Effector memory CD8-positive, alpha-beta T cell (primary cell): Measurements from ENCODE around the gene ZNF575.
"Not testable (repeated sequence)": the region's sequence is repeated elsewhere in the genome, so short reads cannot be mapped to it uniquely, and the experiment has no call there.

Experiments used
- ATAC-seq: fragments of 150-1000 bp; cut with Tn5 transposase; replicated peaks from 2 replicates; pipeline ENCODE4 v1.10.0; 2021; ENCODE audit warnings: mild to moderate bottlenecking, moderate library complexity
- DNase-seq, 3 experiments: peaks; one replicate each; pipeline ENCODE4 v3.0.0; 2021
- H3K27ac Mint-ChIP-seq, 2 donors: one replicate each; pipeline ENCODE4 v1.8.0; 2022; ENCODE audit warnings: mild to moderate bottlenecking in 2 of 2, mixed read lengths in 2 of 2, moderate library complexity in 2 of 2
- H3K27me3 Mint-ChIP-seq, 2 donors: one replicate each; pipeline ENCODE4 v1.8.0; 2022; ENCODE audit warnings: mixed read lengths in 2 of 2
- H3K36me3 Mint-ChIP-seq: one replicate; pipeline ENCODE4 v1.8.0; 2022; ENCODE audit warnings: mild to moderate bottlenecking, moderate library complexity, mixed read lengths; ENCODE audit not compliant: insufficient read depth
- H3K4me1 Mint-ChIP-seq, 2 donors: one replicate each; pipeline ENCODE4 v1.8.0; 2022; ENCODE audit warnings: low read depth in 2 of 2, mixed read lengths in 2 of 2
- H3K4me3 Mint-ChIP-seq, 2 donors: one replicate each; pipeline ENCODE4 v1.8.0; 2022; ENCODE audit warnings: mild to moderate bottlenecking in 2 of 2, mixed read lengths in 2 of 2, moderate library complexity in 2 of 2
- H3K9me3 Mint-ChIP-seq, 2 donors: one replicate each; pipeline ENCODE4 v1.8.0; 2022; ENCODE audit warnings: mixed read lengths in 2 of 2

ZNF575 gene

GRCh38 chr19:43502419-43502976 lies 30.5 kb upstream of the ZNF575 start:
- no peak for DNase-seq
- no peak for ATAC-seq
- Mint-ChIP-seq H3K4me1 (peaks cover 18 to 27% of the 10 kb centered on the region in 2 donors), H3K27me3 (no peaks in the 10 kb centered on the region), H3K27ac (peak overlapping the region in 1 of 2 donors; percentile 97), H3K4me3 (peak overlapping the region; percentile 96 to 97), H3K36me3 (peaks cover 10% of the 10 kb centered on the region), H3K9me3 (no peaks in the 10 kb centered on the region)

- Mint-ChIP-seq H3K36me3 (peaks cover 11% of the 10 kb centered on the region), H3K4me3 (peak overlapping the region; percentile 96 to 97)
Measured at GRCh38 chr19:43503501-43504425, 29.2 kb upstream of the ZNF575 start.

GRCh38 chr19:43504426-43505185 lies 28.4 kb upstream of the ZNF575 start, which contains the start of gene PHLDB3:
Gene PHLDB3, minus strand, starts transcription at chr19:43504746. Its CDS starts 628 bp downstream, at chr19:43504118.
- H3K9me3 Mint-ChIP-seq: no peaks in the 10 kb centered on the region
- no peak for DNase-seq
- H3K4me3 Mint-ChIP-seq: peak within 1 kb of the TSS; percentile 96 to 97
- peak within 1 kb of the TSS; percentile 91 to 97 for H3K27ac Mint-ChIP-seq
- peak; percentile 36 for ATAC-seq
- H3K4me1 Mint-ChIP-seq: peaks cover 18 to 25% of the 10 kb centered on the region in 2 donors
- peaks cover 20% of the 10 kb centered on the region for H3K36me3 Mint-ChIP-seq
- no peaks in the 10 kb centered on the region for H3K27me3 Mint-ChIP-seq

More at GRCh38 chr19:43503501-43504425, 29.2 kb upstream of the ZNF575 start:
- no peaks in the 10 kb centered on the region for H3K27me3 Mint-ChIP-seq
- peak overlapping the region; percentile 91 to 97 for H3K27ac Mint-ChIP-seq
- peak; percentile 96 to 98 (median 97) for DNase-seq
- peaks cover 18 to 27% of the 10 kb centered on the region in 2 donors for H3K4me1 Mint-ChIP-seq
- ATAC-seq: peak; percentile 94
- H3K9me3 Mint-ChIP-seq: no peaks in the 10 kb centered on the region

GRCh38 chr19:43505186-43505456 lies 27.9 kb upstream of the ZNF575 start:
- Mint-ChIP-seq H3K27ac (peak overlapping the region; percentile 82 to 97), H3K4me1 (peaks cover 18 to 25% of the 10 kb centered on the region in 2 donors), H3K36me3 (peaks cover 20% of the 10 kb centered on the region), H3K4me3 (peak overlapping the region; percentile 96 to 97), H3K9me3 (no peaks in the 10 kb centered on the region), H3K27me3 (no peaks in the 10 kb centered on the region)
- DNase-seq: no peak
- no peak for ATAC-seq

- Mint-ChIP-seq H3K27ac (peak overlapping the region; percentile 82 to 97), H3K27me3 (no peaks in the 10 kb centered on the region), H3K4me1 (peaks cover 18 to 22% of the 10 kb centered on the region in 2 donors), H3K9me3 (no peaks in the 10 kb centered on the region), H3K4me3 (peak overlapping the region; percentile 56 to 96), H3K36me3 (peaks cover 26% of the 10 kb centered on the region)
- ATAC-seq: no peak
- DNase-seq: no peak
Measured at GRCh38 chr19:43505941-43506340, 27.0 kb upstream of the ZNF575 start.

GRCh38 chr19:43506629-43507028 lies 26.4 kb upstream of the ZNF575 start:
- no peak for ATAC-seq
- H3K27ac Mint-ChIP-seq: peak overlapping the region; percentile 81 to 82
- no peak for DNase-seq
- no peaks in the 10 kb centered on the region for H3K9me3 Mint-ChIP-seq
- H3K36me3 Mint-ChIP-seq: peaks cover 23% of the 10 kb centered on the region
- H3K4me3 Mint-ChIP-seq: no peak overlapping the region
- H3K4me1 Mint-ChIP-seq: peaks cover 18% of the 10 kb centered on the region in 2 donors
- no peaks in the 10 kb centered on the region for H3K27me3 Mint-ChIP-seq

GRCh38 chr19:43507880-43508279 lies 25.1 kb upstream of the ZNF575 start:
- no peak for DNase-seq
- Mint-ChIP-seq H3K36me3 (peaks cover 28% of the 10 kb centered on the region), H3K4me3 (no peak overlapping the region), H3K9me3 (no peaks in the 10 kb centered on the region), H3K27ac (peak overlapping the region in 1 of 2 donors; percentile 62), H3K4me1 (peaks cover 15 to 18% of the 10 kb centered on the region in 2 donors), H3K27me3 (no peaks in the 10 kb centered on the region)
- ATAC-seq: no peak

- Mint-ChIP-seq H3K36me3 (peaks cover 32% of the 10 kb centered on the region), H3K4me1 (peaks cover 0 to 1% of the 10 kb centered on the region in 2 donors), H3K4me3 (no peak overlapping the region), H3K9me3 (no peaks in the 10 kb centered on the region), H3K27me3 (no peaks in the 10 kb centered on the region), H3K27ac (peak overlapping the region; percentile 49)
- ATAC-seq (no peak), DNase-seq (no peak)
Measured at GRCh38 chr19:43510713-43511112, 22.3 kb upstream of the ZNF575 start.

GRCh38 chr19:43511324-43511723 lies 21.7 kb upstream of the ZNF575 start:
- Mint-ChIP-seq H3K27me3 (no peaks in the 10 kb centered on the region), H3K36me3 (peaks cover 29% of the 10 kb centered on the region), H3K9me3 (no peaks in the 10 kb centered on the region), H3K27ac (peak overlapping the region in 1 of 2 donors; percentile 49), H3K4me3 (no peak overlapping the region), H3K4me1 (peaks cover 0 to 1% of the 10 kb centered on the region in 2 donors)
- no peak for ATAC-seq
- no peak for DNase-seq

GRCh38 chr19:43512399-43512798 lies 20.6 kb upstream of the ZNF575 start:
- H3K4me3 Mint-ChIP-seq, H3K4me1 Mint-ChIP-seq, H3K9me3 Mint-ChIP-seq, H3K27me3 Mint-ChIP-seq, ATAC-seq, DNase-seq: not testable (repeated sequence)
- peak overlapping the region in 1 of 2 donors; percentile 77 for H3K27ac Mint-ChIP-seq
- H3K36me3 Mint-ChIP-seq: peaks cover 33% of the 10 kb centered on the region

- peaks cover 22% of the 10 kb centered on the region for H3K36me3 Mint-ChIP-seq
- H3K4me3 Mint-ChIP-seq: no peak overlapping the region
- H3K27me3 Mint-ChIP-seq: no peaks in the 10 kb centered on the region
- ATAC-seq (no peak), DNase-seq (no peak)
- peaks cover 4 to 9% of the 10 kb centered on the region in 2 donors for H3K4me1 Mint-ChIP-seq
- no peaks in the 10 kb centered on the region for H3K9me3 Mint-ChIP-seq
- H3K27ac Mint-ChIP-seq: peak overlapping the region in 1 of 2 donors; percentile 77
Measured at GRCh38 chr19:43518051-43518450, 14.9 kb upstream of the ZNF575 start.

- Mint-ChIP-seq H3K36me3 (peaks cover 16% of the 10 kb centered on the region), H3K27ac (peak overlapping the region in 1 of 2 donors; percentile 28), H3K4me1 (peaks cover 5 to 12% of the 10 kb centered on the region in 2 donors), H3K9me3 (no peaks in the 10 kb centered on the region), H3K4me3 (no peak overlapping the region), H3K27me3 (no peaks in the 10 kb centered on the region)
- ATAC-seq (peak; percentile 68), DNase-seq (peak; percentile 73 to 75 (median 75))
Measured at GRCh38 chr19:43519436-43520088, 13.4 kb upstream of the ZNF575 start.

- no peak overlapping the region for H3K4me3 Mint-ChIP-seq
- ATAC-seq: no peak
- H3K36me3 Mint-ChIP-seq: peaks cover 12% of the 10 kb centered on the region
- DNase-seq: no peak
- H3K4me1 Mint-ChIP-seq: peaks cover 27 to 35% of the 10 kb centered on the region in 2 donors
- no peaks in the 10 kb centered on the region for H3K9me3 Mint-ChIP-seq
- H3K27ac Mint-ChIP-seq: no peak overlapping the region
- H3K27me3 Mint-ChIP-seq: no peaks in the 10 kb centered on the region
Measured at GRCh38 chr19:43522929-43523328, 10.1 kb upstream of the ZNF575 start.
